HepG2 (cell line): ENCODE data around the gene PARVA. TPM values are rescaled to one million over a fixed set of nuclear protein-coding genes. Genes with fewer than 3 reads are reported as not detected.

ENCODE experiments used
- ATAC-seq: fragments of 200-7000 bp; cut with Tn5 transposase; 3 replicates; pipeline ENCODE4 v1.9.1; 2020; ENCODE audit warnings: mild to moderate bottlenecking, moderate library complexity
- BruUV-seq: library from RNA; stranded (reverse); fragments of 400-500 nt; replicated peaks from 2 replicates; lab custom pipeline; 2021; lab: Mats Ljungman, UMichigan
- CTCF ChIA-PET: fragments of 300-600 bp; formaldehyde crosslinking; extraction: SDS; loops from one replicate; lab custom pipeline; 2021; ENCODE audit warnings: low total read pairs, inconsistent platforms, low intra/inter-chr PET ratio; lab: Yijun Ruan, JAX
- POLR2A ChIA-PET: fragments of 350-600 bp; sonication (Branson Sonifier 250); formaldehyde crosslinking; loops from one replicate; lab custom pipeline; 2020; ENCODE audit warnings: antibody characterized with exemption, inconsistent platforms; lab: Yijun Ruan, JAX
- DNase-seq: peaks from one replicate; pipeline ENCODE4 v3.0.0-alpha.2; 2015; ENCODE audit warnings: low spot score
- FAIRE-seq: peaks from 3 replicates; lab custom pipeline; 2011; peaks lifted over from hg19 to GRCh38; lab: Jason Lieb, UNC
- H2AFZ ChIP-seq: one replicate; pipeline ENCODE4 v1.6.1; 2011; ENCODE audit warnings: low read length, inconsistent platforms
- H3K27ac ChIP-seq: fragments of 300-600 bp; 3 replicates; pipeline ENCODE4 v1.8.0; 2011; ENCODE audit warnings: mixed run types, mild to moderate bottlenecking, mixed read lengths, low read length, inconsistent platforms; ENCODE audit not compliant: insufficient read depth; ENCODE audit errors: extremely low read length
- H3K27me3 ChIP-seq, 2 experiments: fragments of 200-600 bp in 1 of 2; 2 replicates in 1 of 2; 3 replicates in 1 of 2; pipeline versions ENCODE4 v1.6.0 to v1.8.0; 2011; ENCODE audit warnings: low read length in 2 of 2, mild to moderate bottlenecking in 2 of 2, moderate library complexity in 2 of 2, inconsistent platforms in 1 of 2; ENCODE audit not compliant: insufficient read depth in 2 of 2, control insufficient read depth in 1 of 2
- H3K36me3 ChIP-seq, 2 experiments: fragments of 200-600 bp in 1 of 2; replicated peaks in 1 of 2; 2 replicates in 1 of 2; 3 replicates in 1 of 2; pipeline versions ENCODE4 v1.5.1 to v1.8.0; 2011; ENCODE audit warnings: low read length in 2 of 2, inconsistent platforms in 1 of 2; ENCODE audit not compliant: insufficient read depth in 2 of 2, control insufficient read depth in 1 of 2
- H3K4me1 ChIP-seq: 2 replicates; pipeline ENCODE4 v1.5.1; 2012; ENCODE audit warnings: low read length, inconsistent platforms; ENCODE audit not compliant: insufficient read depth
- H3K4me2 ChIP-seq: 2 replicates; pipeline ENCODE4 v1.6.0; 2011; ENCODE audit warnings: low read depth, low read length, inconsistent platforms
- H3K4me3 ChIP-seq, 3 experiments: fragments of 200-600 bp in 1 of 3; sonication (generic), shearing (Covaris generic) in 1 of 3; replicated peaks in 1 of 3; 2 replicates each; pipeline ENCODE4 v1.5.1; 2011 to 2016; ENCODE audit warnings: low read length in 3 of 3, inconsistent platforms in 2 of 3, low read depth in 2 of 3, mild to moderate bottlenecking in 2 of 3, control low read depth in 1 of 3, mixed read lengths in 1 of 3; ENCODE audit not compliant: insufficient read depth in 1 of 3
- H3K79me2 ChIP-seq: one replicate; pipeline ENCODE4 v1.6.1; 2011; ENCODE audit warnings: low read length, inconsistent platforms; ENCODE audit not compliant: insufficient read depth
- H3K9ac ChIP-seq: 2 replicates; pipeline ENCODE4 v1.6.0; 2011; ENCODE audit warnings: mild to moderate bottlenecking, low read depth, low read length, inconsistent platforms; ENCODE audit not compliant: insufficient read depth
- H3K9me3 ChIP-seq: 2 replicates; pipeline ENCODE4 v1.5.1; 2012; ENCODE audit warnings: mild to moderate bottlenecking, low read length
- H4K20me1 ChIP-seq: 2 replicates; pipeline ENCODE4 v1.6.0; 2011; ENCODE audit warnings: inconsistent platforms, mild to moderate bottlenecking, low read length, moderate library complexity; ENCODE audit not compliant: insufficient read depth
- ATF4 ChIP-seq, 2 experiments: fragments of 450-650 bp in 1 of 2; sonication (generic) in 1 of 2; formaldehyde crosslinking; IDR thresholded peaks; 2 replicates each; pipeline versions ENCODE4 v1.5.0 to v1.8.0; 2020 to 2022; ENCODE audit warnings: mild to moderate bottlenecking in 1 of 2, missing genetic modification reagents in 1 of 2
- BRCA1 ChIP-seq: sonication (generic); formaldehyde crosslinking; IDR thresholded peaks from 2 replicates; pipeline ENCODE4 v1.4.0; 2020; ENCODE audit warnings: missing genetic modification reagents
- CCAR2 ChIP-seq: fragments of 200-400 bp; formaldehyde crosslinking; optimal IDR thresholded peaks from 2 replicates; pipeline ENCODE3; 2018; ENCODE audit warnings: low read depth, mild to moderate bottlenecking, low read length, moderate library complexity
- NONO ChIP-seq, 2 experiments: fragments of 450-650 bp in 1 of 2; sonication (generic) in 1 of 2; formaldehyde crosslinking in 1 of 2; IDR thresholded peaks in 1 of 2; conservative IDR thresholded peaks in 1 of 2; 2 replicates each; pipeline versions ENCODE4 v1.6.1 to v1.8.0; 2017 to 2022; ENCODE audit warnings: mild to moderate bottlenecking in 1 of 2, missing genetic modification reagents in 1 of 2, moderate library complexity in 1 of 2
- PRDM10 ChIP-seq: sonication (generic); formaldehyde crosslinking; IDR thresholded peaks from 2 replicates; pipeline ENCODE4 v1.4.0; 2020; ENCODE audit warnings: low read depth, missing genetic modification reagents
- PRMT3 ChIP-seq: sonication (generic); formaldehyde crosslinking; IDR thresholded peaks from 2 replicates; pipeline ENCODE4 v1.8.1; 2022; ENCODE audit warnings: low read depth, mild to moderate bottlenecking, moderate library complexity, missing genetic modification reagents, borderline replicate concordance
- SALL1 ChIP-seq: sonication (generic); formaldehyde crosslinking; IDR thresholded peaks from 2 replicates; pipeline ENCODE4 v1.8.0; 2022; ENCODE audit warnings: mild to moderate bottlenecking, missing genetic modification reagents
- STAT6 ChIP-seq: sonication (generic); formaldehyde crosslinking; IDR thresholded peaks from 2 replicates; pipeline ENCODE4 v1.4.0; 2020; ENCODE audit warnings: missing genetic modification reagents, mild to moderate bottlenecking, borderline replicate concordance
- ZBTB26 ChIP-seq: IDR thresholded peaks from 2 replicates; pipeline ENCODE4 v1.6.1; 2016; ENCODE audit warnings: missing compliant biosample characterization, missing genetic modification reagents, borderline replicate concordance
- ZNF17 ChIP-seq: sonication (generic); formaldehyde crosslinking; IDR thresholded peaks from 2 replicates; pipeline ENCODE4 v1.5.0; 2020; ENCODE audit warnings: mild to moderate bottlenecking, missing genetic modification reagents
- ZNF251 ChIP-seq: sonication (generic); formaldehyde crosslinking; IDR thresholded peaks from 2 replicates; pipeline ENCODE4 v1.9.0; 2021; ENCODE audit warnings: mild to moderate bottlenecking, missing genetic modification reagents
- ZNF607 ChIP-seq: sonication (generic); formaldehyde crosslinking; IDR thresholded peaks from 2 replicates; pipeline ENCODE4 v1.5.1; 2020; ENCODE audit warnings: missing genetic modification reagents, mild to moderate bottlenecking, borderline replicate concordance
- ZNF615 ChIP-seq: sonication (generic); formaldehyde crosslinking; IDR thresholded peaks from 2 replicates; pipeline ENCODE4 v1.5.0; 2020; ENCODE audit warnings: mild to moderate bottlenecking, missing genetic modification reagents, borderline replicate concordance
- ZNF879 ChIP-seq: sonication (generic); formaldehyde crosslinking; IDR thresholded peaks from 2 replicates; pipeline ENCODE4 v1.8.1; 2023; ENCODE audit warnings: missing genetic modification reagents
- WGBS: methylation state at CpG from one replicate; pipeline ENCODE4 v1.1.6; 2017; ENCODE audit warnings: low lambda C conversion rate; 5-methylcytosine and 5-hydroxymethylcytosine counted together
- in situ Hi-C: cut with HindIII; loops from 2 replicates; pipeline ENCODE4 v1.10.0; 2017; ENCODE audit warnings: low pct_unique_long_range_greater_than_20kb; ENCODE audit not compliant: extremely low pct_ligation_motif_present
- intact Hi-C: fragments of 100-400 bp; cut with micrococcal nuclease; formaldehyde crosslinking; loops from one replicate; pipeline ENCODE4 v1.10.0; 2022; ENCODE audit not compliant: unreplicated experiment
- polyA plus RNA-seq, 8 experiments: library from polyadenylated mRNA; depleted of rRNA in 3 of 8; stranded (reverse) in 7 of 8; unstranded in 1 of 8; fragments of >200 nt; fragmentation: Illumina TruSeq in 4 of 8; extraction: Trizol in 4 of 8; gene quantifications; 2 replicates each; pipeline versions ENCODE4 v1.2.1 to v1.2.3, GENCODE V29; 2011 to 2016; ENCODE audit warnings: low read depth in 4 of 8, missing spikeins in 1 of 8, mixed read lengths in 1 of 8; ENCODE audit not compliant: insufficient read depth in 1 of 8
- total RNA-seq, 5 experiments: library from RNA; depleted of rRNA; stranded (reverse); fragments of >200 nt; fragmentation: Illumina TruSeq; extraction: Trizol; gene quantifications; 2 replicates each; pipeline ENCODE4 v1.2.3, GENCODE V29; 2016; ENCODE audit warnings: low read depth in 1 of 5

Gene PARVA
- total and polyA plus RNA-seq, 2 of the 13 experiments (the other 11 are each of a cell fraction or from before 2014, with no cell fraction given) = 5.9 to 9.1 TPM

GRCh38 chr11:12356944-12357655 lies 20.3 kb upstream of the PARVA start:
- intact Hi-C loops = no loop called here
- BruUV-seq = no TSS peak
- H3K9me3 ChIP-seq = no peaks in the 10 kb centered on the region
- no peaks in the 10 kb centered on the region for H4K20me1 ChIP-seq
- H3K4me1 ChIP-seq = peaks cover 6% of the 10 kb centered on the region; the same call in 1 of the 2 replicates
- in situ Hi-C loops = loop anchor here (10.0 kb wide), 1 partner anchor 58 kb away; no protein-coding TSS in a partner anchor
- no peak overlapping the region for H3K9ac ChIP-seq
- DNase-seq = no peak
- WGBS = 7% methylated on average over 4 of the region's 4 CpGs
- H2AFZ ChIP-seq = no peak overlapping the region
- H3K4me2 ChIP-seq = no peak overlapping the region
- H3K27ac ChIP-seq = no peak overlapping the region
- CTCF ChIA-PET = no interaction called here
- H3K79me2 ChIP-seq = no peaks in the 10 kb centered on the region
- POLR2A ChIA-PET = no interaction called here
- FAIRE-seq = no peak
- ATAC-seq = no peak
- H3K36me3 ChIP-seq = no peaks in the 10 kb centered on the region
- H3K27me3 ChIP-seq = peaks cover 0 to 1% of the 10 kb centered on the region in 2 experiments; a peak in 1 of 5 replicates
- H3K4me3 ChIP-seq = no peak overlapping the region
- TF ChIP-seq ZBTB26 (CRISPR knock-in tag) = no peak
- no peak for TF ChIP-seq CCAR2
- no peak for TF ChIP-seq ZNF615 (CRISPR knock-in tag)
- TF ChIP-seq ATF4 (CRISPR knock-in tag; IDR thresholded peaks at IDR 0.05) = no peak
- no peak for TF ChIP-seq PRDM10 (CRISPR knock-in tag)
- no peak for TF ChIP-seq PRMT3
- TF ChIP-seq ZNF251 (CRISPR knock-in tag) = no peak
- TF ChIP-seq ZNF607 = no peak
- TF ChIP-seq NONO (IDR thresholded peaks at IDR 0.05) = no peak
- TF ChIP-seq NONO (CRISPR knock-in tag; conservative IDR thresholded peaks at IDR 0.05) = no peak
- TF ChIP-seq SALL1 (CRISPR knock-in tag) = no peak
- no peak for TF ChIP-seq BRCA1 (CRISPR knock-in tag)
- no peak for TF ChIP-seq ZNF17 (CRISPR knock-in tag)
- TF ChIP-seq ZNF879 (CRISPR knock-in tag) = no peak
- TF ChIP-seq STAT6 (CRISPR knock-in tag) = no peak
